AG04450 (cell line): ENCODE data around the gene FOXC2. TPM values are rescaled to one million over a fixed set of nuclear protein-coding genes. Genes with fewer than 3 reads are reported as not detected.

Experiments used
- CTCF ChIA-PET: fragments of 300-600, 350-600 bp; formaldehyde crosslinking; extraction: SDS; loops from one replicate; lab custom pipeline; 2022; ENCODE audit warnings: antibody characterized with exemption, inconsistent platforms; lab: Charles Lee
- POLR2A ChIA-PET: fragments of 350-600 bp; formaldehyde crosslinking; extraction: SDS; loops from one replicate; lab custom pipeline; 2021; ENCODE audit warnings: antibody characterized with exemption, inconsistent platforms; lab: Yijun Ruan, JAX
- DNase-seq: peaks from one replicate; pipeline ENCODE4 v3.0.0-alpha.2; 2011; ENCODE audit warnings: low read depth, low spot score
- H3K27ac ChIP-seq: one replicate; pipeline ENCODE4 v1.5.1; 2012; ENCODE audit warnings: low read depth, low read length, control low read depth
- H3K27me3 ChIP-seq: one replicate; pipeline ENCODE4 v1.6.0; 2012; ENCODE audit warnings: low read length; ENCODE audit not compliant: control insufficient read depth, insufficient read depth
- H3K4me3 ChIP-seq: 2 replicates; pipeline ENCODE4 v1.5.1; 2011; ENCODE audit warnings: mild to moderate bottlenecking, low read depth, low read length, control low read depth
- H3K9me3 ChIP-seq: 2 replicates; pipeline ENCODE4 v1.5.1; 2012; ENCODE audit warnings: low read length; ENCODE audit not compliant: control insufficient read depth, insufficient read depth
- CTCF ChIP-seq: IDR thresholded peaks from 2 replicates; pipeline ENCODE4 v1.5.1; 2011; ENCODE audit warnings: low read depth, low read length, control low read depth, inconsistent platforms
- polyA plus RNA-seq: library from polyadenylated mRNA; depleted of rRNA; stranded (reverse); fragments of >200 nt; gene quantifications from 2 replicates; pipeline ENCODE4 v1.2.3, GENCODE V29; 2011

Gene FOXC2
- polyA plus RNA-seq, 1 experiment = 0.79 TPM

- CTCF ChIA-PET = no interaction called here
- Histone ChIP-seq H3K4me3 (no peak overlapping the region), H3K27me3 (no peaks in the 10 kb centered on the region), H3K27ac (no peak overlapping the region), H3K9me3 (peaks cover 4% of the 10 kb centered on the region; the same call in 1 of the 2 replicates)
- POLR2A ChIA-PET = no interaction called here
- DNase-seq = no peak
- TF ChIP-seq CTCF = no peak
These were observed 29.5 kb downstream of the FOXC2 start for GRCh38 chr16:86595983-86596605.

- H3K27me3 ChIP-seq = no peaks in the 10 kb centered on the region
- H3K9me3 ChIP-seq = peaks cover 4% of the 10 kb centered on the region; the same call in 1 of the 2 replicates
- ChIA-PET CTCF (no interaction called here), POLR2A (no interaction called here)
- H3K4me3 ChIP-seq = no peak overlapping the region
- TF ChIP-seq CTCF = no peak
- DNase-seq = no peak
- H3K27ac ChIP-seq = no peak overlapping the region
These were observed 30.7 kb downstream of the FOXC2 start for GRCh38 chr16:86597126-86597879.

GRCh38 chr16:86597880-86598606 is 31.4 kb downstream of the FOXC2 start:
- no peak for DNase-seq
- ChIA-PET POLR2A (no interaction called here), CTCF (no interaction called here)
- TF ChIP-seq CTCF = no peak
- Histone ChIP-seq H3K4me3 (no peak overlapping the region), H3K9me3 (peaks cover 4% of the 10 kb centered on the region; the same call in 1 of the 2 replicates), H3K27ac (no peak overlapping the region), H3K27me3 (no peaks in the 10 kb centered on the region)

- Histone ChIP-seq H3K9me3 (peaks cover 4% of the 10 kb centered on the region; the same call in 1 of the 2 replicates), H3K27ac (no peak overlapping the region), H3K27me3 (no peaks in the 10 kb centered on the region), H3K4me3 (no peak overlapping the region)
- DNase-seq = no peak
- CTCF ChIA-PET = no interaction called here
- POLR2A ChIA-PET = no interaction called here
- no peak for TF ChIP-seq CTCF
These were observed 32.3 kb downstream of the FOXC2 start for GRCh38 chr16:86598607-86599565.
